Glutamatergic neuron (in vitro differentiated cells): Measurements from ENCODE around the gene HOXB2. TPM values are rescaled to one million over a fixed set of nuclear protein-coding genes. Genes with fewer than 3 reads are reported as not detected.

ENCODE experiments used
- DNase-seq: peaks from one replicate; pipeline ENCODE4 v3.0.0; 2022
- H3K27ac Mint-ChIP-seq: one replicate; pipeline ENCODE4 v1.8.0; 2020; ENCODE audit warnings: mild to moderate bottlenecking, mixed read lengths, inconsistent platforms; ENCODE audit not compliant: unreplicated experiment
- H3K27me3 Mint-ChIP-seq: one replicate; pipeline ENCODE4 v1.8.0; 2020; ENCODE audit warnings: mild to moderate bottlenecking, moderate library complexity, mixed read lengths, inconsistent platforms; ENCODE audit not compliant: unreplicated experiment
- H3K36me3 Mint-ChIP-seq: one replicate; pipeline ENCODE4 v1.8.0; 2020; ENCODE audit warnings: mild to moderate bottlenecking, mixed read lengths, inconsistent platforms; ENCODE audit not compliant: unreplicated experiment
- H3K4me1 Mint-ChIP-seq: one replicate; pipeline ENCODE4 v1.8.0; 2020; ENCODE audit warnings: mild to moderate bottlenecking, low read depth, mixed read lengths, inconsistent platforms; ENCODE audit not compliant: unreplicated experiment
- H3K4me3 Mint-ChIP-seq: one replicate; pipeline ENCODE4 v1.8.0; 2020; ENCODE audit warnings: mild to moderate bottlenecking, mixed read lengths, inconsistent platforms; ENCODE audit not compliant: unreplicated experiment
- H3K9me3 Mint-ChIP-seq: one replicate; pipeline ENCODE4 v1.8.0; 2020; ENCODE audit warnings: mild to moderate bottlenecking, moderate library complexity, mixed read lengths, inconsistent platforms; ENCODE audit not compliant: unreplicated experiment
- total RNA-seq: library from RNA; stranded (reverse); fragmentation: NEBNext Ultra II Directional; extraction: Animal tissue kit (Norgen Biotek cat#: 25700); gene quantifications from one replicate; pipeline ENCODE4 v1.2.1, GENCODE V29; 2021; ENCODE audit not compliant: unreplicated experiment
- TF ChIP-seq, protein P1 (sequence below): fragments of 200-600 bp; sonication (generic); IDR thresholded peaks from one replicate; pipeline ENCODE4 v1.5.0; 2021; ENCODE audit not compliant: partially characterized antibody, unreplicated experiment

The HOXB2 gene
- total RNA-seq, 1 donor from 2014 or later: 12.7 TPM

DNA sequence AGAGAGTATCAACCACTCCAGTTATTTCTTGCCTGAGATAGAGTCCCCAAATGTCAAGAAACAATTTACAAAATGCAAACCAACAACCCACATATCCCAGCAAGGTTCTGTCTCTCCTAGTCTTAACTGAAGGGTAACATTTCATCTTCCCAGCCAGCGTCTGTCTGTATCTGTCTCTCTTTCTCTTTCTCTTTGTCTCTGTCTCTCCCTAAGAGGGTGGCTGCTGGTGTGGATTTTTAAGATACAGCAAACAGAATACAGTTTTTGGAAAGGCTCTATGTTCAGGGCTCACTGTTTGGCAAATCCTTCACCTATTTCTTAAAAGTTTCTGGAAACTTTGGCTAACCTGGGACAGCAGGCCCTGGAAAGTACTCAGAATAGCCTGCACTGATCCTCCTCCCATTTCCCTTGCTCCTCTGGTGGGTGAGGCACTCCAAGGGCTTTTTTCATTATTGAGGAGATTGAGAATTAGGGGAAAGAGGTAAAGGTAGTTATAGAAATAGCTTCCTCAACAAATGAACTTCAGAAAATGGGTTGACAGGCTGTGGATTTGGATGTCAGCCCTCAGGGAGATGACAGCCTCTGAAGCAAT is 27.0 kb upstream of the HOXB2 start:
- Mint-ChIP-seq H3K27me3 (peaks cover 42% of the 10 kb centered on the region), H3K36me3 (no peaks in the 10 kb centered on the region), H3K27ac (no peak overlapping the region), H3K9me3 (peaks cover 10% of the 10 kb centered on the region), H3K4me3 (no peak overlapping the region), H3K4me1 (no peaks in the 10 kb centered on the region)
- DNase-seq: no peak
- TF ChIP-seq, protein P1, sequence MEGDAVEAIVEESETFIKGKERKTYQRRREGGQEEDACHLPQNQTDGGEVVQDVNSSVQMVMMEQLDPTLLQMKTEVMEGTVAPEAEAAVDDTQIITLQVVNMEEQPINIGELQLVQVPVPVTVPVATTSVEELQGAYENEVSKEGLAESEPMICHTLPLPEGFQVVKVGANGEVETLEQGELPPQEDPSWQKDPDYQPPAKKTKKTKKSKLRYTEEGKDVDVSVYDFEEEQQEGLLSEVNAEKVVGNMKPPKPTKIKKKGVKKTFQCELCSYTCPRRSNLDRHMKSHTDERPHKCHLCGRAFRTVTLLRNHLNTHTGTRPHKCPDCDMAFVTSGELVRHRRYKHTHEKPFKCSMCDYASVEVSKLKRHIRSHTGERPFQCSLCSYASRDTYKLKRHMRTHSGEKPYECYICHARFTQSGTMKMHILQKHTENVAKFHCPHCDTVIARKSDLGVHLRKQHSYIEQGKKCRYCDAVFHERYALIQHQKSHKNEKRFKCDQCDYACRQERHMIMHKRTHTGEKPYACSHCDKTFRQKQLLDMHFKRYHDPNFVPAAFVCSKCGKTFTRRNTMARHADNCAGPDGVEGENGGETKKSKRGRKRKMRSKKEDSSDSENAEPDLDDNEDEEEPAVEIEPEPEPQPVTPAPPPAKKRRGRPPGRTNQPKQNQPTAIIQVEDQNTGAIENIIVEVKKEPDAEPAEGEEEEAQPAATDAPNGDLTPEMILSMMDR: no peak

DNA sequence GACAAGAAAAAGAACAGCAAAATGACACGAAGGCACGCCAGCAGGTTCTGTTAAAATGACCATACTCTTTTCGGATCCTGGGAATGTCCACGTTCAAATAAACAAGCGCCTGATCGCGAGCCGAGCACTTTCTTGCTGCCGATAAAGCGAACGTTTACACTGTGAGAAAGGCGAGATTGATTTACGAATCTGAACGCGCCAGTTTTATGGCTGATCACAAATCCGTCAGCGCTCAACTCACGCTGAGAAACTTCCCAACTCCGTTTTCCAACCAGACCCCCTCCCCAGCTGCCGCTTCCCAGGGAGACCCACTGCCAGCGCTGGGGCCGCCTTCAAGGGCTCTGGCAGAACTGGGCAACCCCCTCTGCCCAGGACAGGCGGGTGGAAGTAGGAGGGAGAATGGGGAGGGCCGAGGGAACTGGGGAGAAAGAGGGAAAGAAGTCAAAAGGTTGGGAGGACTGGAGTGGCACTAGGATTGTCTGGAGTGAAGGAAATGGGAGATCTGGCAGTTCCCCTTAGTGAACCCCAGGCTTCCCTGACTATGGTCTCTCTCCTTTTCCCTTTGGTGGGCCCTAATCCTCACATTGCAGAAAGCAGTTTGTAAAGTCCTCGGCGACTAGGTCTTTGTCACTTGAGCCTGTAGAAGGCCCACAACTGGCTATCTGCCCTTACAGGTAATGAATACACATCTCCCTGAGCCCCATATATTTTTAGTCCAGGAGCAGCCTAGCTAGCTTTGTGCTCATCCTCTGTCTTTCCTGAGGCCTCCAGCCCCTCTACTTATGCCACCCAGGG is 26.3 kb upstream of the HOXB2 start:
- Mint-ChIP-seq H3K9me3 (peaks cover 10% of the 10 kb centered on the region), H3K36me3 (no peaks in the 10 kb centered on the region), H3K4me3 (no peak overlapping the region), H3K27me3 (peaks cover 42% of the 10 kb centered on the region), H3K27ac (no peak overlapping the region), H3K4me1 (no peaks in the 10 kb centered on the region)
- TF ChIP-seq, protein P1: no peak
- DNase-seq: no peak

DNA sequence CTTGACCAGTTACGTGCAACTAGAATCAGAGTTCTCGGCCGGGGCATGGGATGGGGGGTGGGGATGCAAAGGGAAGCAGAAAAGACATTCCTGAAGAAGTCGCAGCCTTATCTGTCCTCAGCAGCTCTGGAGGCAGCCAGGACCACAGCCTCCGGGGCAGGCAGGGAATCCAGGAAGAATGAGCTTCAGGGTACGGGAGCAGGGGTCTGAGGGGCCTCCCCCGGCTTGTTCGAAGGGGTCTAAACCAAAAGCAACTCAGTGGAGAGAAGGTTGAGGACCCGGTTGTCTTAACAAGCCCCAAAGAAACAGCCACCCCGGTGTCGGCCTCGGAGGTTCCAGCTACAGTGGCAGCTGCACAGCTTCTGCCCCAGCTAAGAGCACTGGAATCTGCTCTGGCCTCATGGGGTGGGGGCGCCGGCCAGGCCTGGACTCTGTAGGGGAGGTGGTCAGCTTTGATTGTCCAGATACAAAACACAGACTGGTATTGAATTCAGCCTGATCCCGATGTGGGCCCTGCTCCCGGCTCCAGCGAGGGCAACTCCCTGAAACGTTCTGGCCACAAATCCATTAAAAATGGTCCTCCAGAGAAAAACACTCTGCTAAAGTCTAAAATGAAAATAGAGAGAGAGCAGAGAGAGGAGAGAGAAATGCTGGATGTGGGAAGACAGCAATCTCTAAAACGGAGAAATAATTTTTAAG is 25.6 kb upstream of the HOXB2 start:
- H3K9me3 Mint-ChIP-seq: peaks cover 7% of the 10 kb centered on the region
- H3K27ac Mint-ChIP-seq: no peak overlapping the region
- no peak overlapping the region for H3K4me3 Mint-ChIP-seq
- H3K36me3 Mint-ChIP-seq: no peaks in the 10 kb centered on the region
- TF ChIP-seq, protein P1: no peak
- peaks cover 37% of the 10 kb centered on the region for H3K27me3 Mint-ChIP-seq
- no peaks in the 10 kb centered on the region for H3K4me1 Mint-ChIP-seq
- DNase-seq: no peak

DNA sequence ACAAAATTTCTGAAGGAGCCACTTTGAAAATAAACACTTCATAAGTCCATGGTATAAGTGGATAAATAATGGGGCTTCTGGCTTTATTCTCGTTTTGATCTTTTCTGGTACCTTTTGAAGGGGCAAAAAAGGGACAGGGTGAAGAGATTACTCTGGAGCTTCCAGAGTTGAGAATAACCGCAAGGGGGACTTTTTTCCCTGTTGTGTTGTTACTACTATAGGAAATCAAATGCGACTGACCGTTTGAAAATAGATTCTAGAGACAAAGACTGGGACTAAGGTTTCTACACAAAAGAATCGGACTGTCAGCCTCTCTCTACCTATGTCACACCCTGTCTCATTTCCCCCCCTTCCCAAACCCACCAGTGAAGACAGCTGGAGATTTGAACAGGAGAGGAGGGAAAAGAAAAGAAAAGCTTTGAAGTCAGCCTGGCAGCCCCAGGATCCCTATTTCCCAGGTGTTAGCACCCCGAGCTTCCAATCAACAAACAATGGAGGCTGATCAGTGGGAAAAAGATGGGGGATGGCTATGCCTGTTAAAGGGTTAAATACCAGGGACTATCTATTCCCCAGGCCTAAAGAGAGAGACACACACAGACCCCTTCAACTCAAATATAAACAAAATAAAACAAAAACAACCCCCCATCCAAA is 24.9 kb upstream of the HOXB2 start:
- no peaks in the 10 kb centered on the region for H3K36me3 Mint-ChIP-seq
- no peak overlapping the region for H3K27ac Mint-ChIP-seq
- no peaks in the 10 kb centered on the region for H3K4me1 Mint-ChIP-seq
- H3K27me3 Mint-ChIP-seq: peaks cover 35% of the 10 kb centered on the region
- H3K4me3 Mint-ChIP-seq: no peak overlapping the region
- H3K9me3 Mint-ChIP-seq: peaks cover 7% of the 10 kb centered on the region
- no peak for DNase-seq
- TF ChIP-seq, protein P1: no peak
